GM19035 (cell line): Measurements from ENCODE around the gene HOXD8.

Experiments
- ATAC-seq: cut with Tn5 transposase; IDR thresholded peaks from one replicate; pipeline ENCODE4 v1.9.1; 2021; ENCODE audit not compliant: unreplicated experiment

The HOXD8 gene

GRCh38 chr2:176157499-176158185 lies 28.1 kb downstream of the HOXD8 start:
- ATAC-seq, result no peak

- ATAC-seq, result no peak
Measured at GRCh38 chr2:176158186-176158591, 28.7 kb downstream of the HOXD8 start.

GRCh38 chr2:176158855-176159662 lies 29.6 kb downstream of the HOXD8 start:
- ATAC-seq, result no peak

GRCh38 chr2:176159663-176160250 lies 30.3 kb downstream of the HOXD8 start:
- no peak for ATAC-seq

GRCh38 chr2:176160251-176160985 lies 30.9 kb downstream of the HOXD8 start:
- ATAC-seq, result no peak

GRCh38 chr2:176160986-176161824 lies 31.7 kb downstream of the HOXD8 start:
- no peak for ATAC-seq

GRCh38 chr2:176161825-176162626 lies 32.5 kb downstream of the HOXD8 start:
- ATAC-seq, result no peak

- no peak for ATAC-seq
Measured at GRCh38 chr2:176162911-176163671, 33.6 kb downstream of the HOXD8 start.

GRCh38 chr2:176163672-176164056 lies 34.2 kb downstream of the HOXD8 start:
- ATAC-seq, result no peak

- no peak for ATAC-seq
Measured at GRCh38 chr2:176164201-176164600, 34.7 kb downstream of the HOXD8 start.

GRCh38 chr2:176164611-176165369 lies 35.3 kb downstream of the HOXD8 start:
- ATAC-seq, result no peak

- ATAC-seq, result no peak
Measured at GRCh38 chr2:176165370-176166050, 36.0 kb downstream of the HOXD8 start.

GRCh38 chr2:176166272-176166671 lies 36.8 kb downstream of the HOXD8 start:
- no peak for ATAC-seq

GRCh38 chr2:176167398-176167797 lies 37.9 kb downstream of the HOXD8 start:
- no peak for ATAC-seq

GRCh38 chr2:176169181-176169580 lies 39.7 kb downstream of the HOXD8 start:
- no peak for ATAC-seq

GRCh38 chr2:176169711-176170110 lies 40.2 kb downstream of the HOXD8 start:
- ATAC-seq, result no peak

GRCh38 chr2:176170602-176171305 lies 41.2 kb downstream of the HOXD8 start:
- ATAC-seq, result no peak
